ENCODE measurements around the gene NCOA1. TPM values are rescaled to one million over a fixed set of nuclear protein-coding genes. Genes with fewer than 3 reads are reported as not detected.

NCOA1 gene
- polyA plus RNA-seq, 1 of the 3 experiments (the other 2 are of a cell fraction) = 10.7 TPM

DNA sequence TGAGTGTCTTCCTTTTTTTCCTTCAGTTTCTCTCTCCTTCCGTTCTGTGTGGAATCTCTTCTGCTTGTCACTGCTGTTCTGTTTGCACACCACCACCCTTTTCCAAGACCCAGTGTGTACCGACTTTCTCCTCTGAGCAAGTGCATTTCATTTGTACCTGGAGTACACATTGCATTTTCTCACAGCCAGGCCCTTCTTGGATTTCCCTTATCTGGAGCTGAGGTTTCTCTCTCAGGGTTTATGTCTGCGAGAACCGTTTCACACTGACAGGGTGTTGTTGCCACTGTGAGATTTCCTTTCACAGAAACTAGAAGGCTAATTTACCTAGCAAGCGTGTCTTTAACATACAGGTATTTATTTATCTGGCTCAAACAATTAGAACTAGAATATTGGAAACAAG, 26.2 kb downstream of the NCOA1 start:
- Histone ChIP-seq H3K4me2 (no peak overlapping the region), H3K9ac (no peak overlapping the region), H3K9me3 (no peaks in the 10 kb centered on the region), H3K4me1 (ENCODE audit: control insufficient read depth in 1 of 2, insufficient read depth in 2 of 2, low read depth in 1 of 2, low read length in 1 of 2) (peaks cover 0 to 14% of the 10 kb centered on the region in 2 experiments; a peak in 3 of 4 replicates), H3K79me2 (ENCODE audit: insufficient read depth) (peaks cover 66% of the 10 kb centered on the region), H3K27ac (ENCODE audit: low read depth in 2 of 2, low read length in 1 of 2) (no peak overlapping the region), H3F3A (replicated peaks; ENCODE audit: insufficient read depth) (peaks cover 5% of the 10 kb centered on the region), H3K36me3 (replicated peaks in 1 of 2; ENCODE audit: control insufficient read depth in 1 of 2, insufficient read depth in 2 of 2, low read length in 1 of 2) (peaks cover 0 to 7% of the 10 kb centered on the region in 2 experiments), H3K9me2 (no peaks in the 10 kb centered on the region), H3K4me3 (ENCODE audit: low read depth in 2 of 2, low read length in 1 of 2) (no peak overlapping the region), H2AFZ (ENCODE audit: low read depth) (no peak overlapping the region), H4K20me1 (ENCODE audit: insufficient read depth) (peaks cover 5% of the 10 kb centered on the region; the same call in 1 of the 2 replicates), H3K27me3 (ENCODE audit: insufficient read depth) (no peaks in the 10 kb centered on the region)
- 95% methylated on average over 5 of the region's 5 CpGs for WGBS (ENCODE audit: low lambda C conversion rate)
- POLR2A ChIA-PET = no interaction called here
- DNase-seq = no peak
- TF ChIP-seq CTCF (IDR thresholded peaks at IDR 0.05) (no peak), TAF1 (IDR thresholded peaks at IDR 0.05; ENCODE audit: borderline replicate concordance, low read depth, low read length) (no peak), SIN3A (IDR thresholded peaks at IDR 0.05; ENCODE audit: borderline replicate concordance, low read depth, low read length) (no peak), MAX (IDR thresholded peaks at IDR 0.05; ENCODE audit: low read depth) (no peak), TCF12 (IDR thresholded peaks at IDR 0.05) (no peak), ELF1 (IDR thresholded peaks at IDR 0.05) (no peak), MEF2A (IDR thresholded peaks at IDR 0.05; ENCODE audit: borderline replicate concordance, low read depth) (no peak), CHD2 (IDR thresholded peaks at IDR 0.05; ENCODE audit: low read length, partially characterized antibody) (no peak), POLR2AphosphoS5 (IDR thresholded peaks at IDR 0.05; ENCODE audit: low read depth, low read length) (no peak), RFX5 (IDR thresholded peaks at IDR 0.05; ENCODE audit: low read length) (no peak), FOSL2 (IDR thresholded peaks at IDR 0.05; ENCODE audit: borderline replicate concordance, low read depth) (no peak)
- TF ChIP-seq, protein P1, sequence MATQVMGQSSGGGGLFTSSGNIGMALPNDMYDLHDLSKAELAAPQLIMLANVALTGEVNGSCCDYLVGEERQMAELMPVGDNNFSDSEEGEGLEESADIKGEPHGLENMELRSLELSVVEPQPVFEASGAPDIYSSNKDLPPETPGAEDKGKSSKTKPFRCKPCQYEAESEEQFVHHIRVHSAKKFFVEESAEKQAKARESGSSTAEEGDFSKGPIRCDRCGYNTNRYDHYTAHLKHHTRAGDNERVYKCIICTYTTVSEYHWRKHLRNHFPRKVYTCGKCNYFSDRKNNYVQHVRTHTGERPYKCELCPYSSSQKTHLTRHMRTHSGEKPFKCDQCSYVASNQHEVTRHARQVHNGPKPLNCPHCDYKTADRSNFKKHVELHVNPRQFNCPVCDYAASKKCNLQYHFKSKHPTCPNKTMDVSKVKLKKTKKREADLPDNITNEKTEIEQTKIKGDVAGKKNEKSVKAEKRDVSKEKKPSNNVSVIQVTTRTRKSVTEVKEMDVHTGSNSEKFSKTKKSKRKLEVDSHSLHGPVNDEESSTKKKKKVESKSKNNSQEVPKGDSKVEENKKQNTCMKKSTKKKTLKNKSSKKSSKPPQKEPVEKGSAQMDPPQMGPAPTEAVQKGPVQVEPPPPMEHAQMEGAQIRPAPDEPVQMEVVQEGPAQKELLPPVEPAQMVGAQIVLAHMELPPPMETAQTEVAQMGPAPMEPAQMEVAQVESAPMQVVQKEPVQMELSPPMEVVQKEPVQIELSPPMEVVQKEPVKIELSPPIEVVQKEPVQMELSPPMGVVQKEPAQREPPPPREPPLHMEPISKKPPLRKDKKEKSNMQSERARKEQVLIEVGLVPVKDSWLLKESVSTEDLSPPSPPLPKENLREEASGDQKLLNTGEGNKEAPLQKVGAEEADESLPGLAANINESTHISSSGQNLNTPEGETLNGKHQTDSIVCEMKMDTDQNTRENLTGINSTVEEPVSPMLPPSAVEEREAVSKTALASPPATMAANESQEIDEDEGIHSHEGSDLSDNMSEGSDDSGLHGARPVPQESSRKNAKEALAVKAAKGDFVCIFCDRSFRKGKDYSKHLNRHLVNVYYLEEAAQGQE (IDR thresholded peaks at IDR 0.05; ENCODE audit: low read depth, low read length) = no peak
- CTCF ChIA-PET = interaction anchor here (0.6 to 1.1 kb wide), 3 partner anchors 11 to 650 kb away, joined by 3 read pairs; no protein-coding TSS in a partner anchor
